GM10266 (cell line): ENCODE measurements around the gene RASA3.

Experiments
- DNase-seq: peaks from one replicate; pipeline ENCODE4 v3.0.0; 2012; ENCODE audit errors: extremely low spot score
- CTCF ChIP-seq: IDR thresholded peaks from 2 replicates; pipeline ENCODE4 v1.5.1; 2012; ENCODE audit warnings: mild to moderate bottlenecking, low read depth; ENCODE audit not compliant: control insufficient read depth, insufficient read depth; ENCODE audit errors: missing control alignments

The RASA3 gene

GRCh38 chr13:114122591-114123211, 9.7 kb downstream of the RASA3 start:
- no peak for TF ChIP-seq CTCF
- no peak for DNase-seq

- TF ChIP-seq CTCF = no peak
- DNase-seq = no peak
These were observed 10.3 kb downstream of the RASA3 start for GRCh38 chr13:114122127-114122511.

GRCh38 chr13:114121496-114122126, 10.8 kb downstream of the RASA3 start:
- DNase-seq = no peak

GRCh38 chr13:114121031-114121430, 11.4 kb downstream of the RASA3 start:
- no peak for TF ChIP-seq CTCF
- no peak for DNase-seq

More at GRCh38 chr13:114121496-114122126, 10.8 kb downstream of the RASA3 start:
- no peak for TF ChIP-seq CTCF

- no peak for DNase-seq
- no peak for TF ChIP-seq CTCF
These were observed 11.8 kb downstream of the RASA3 start for GRCh38 chr13:114120591-114121011.

- no peak for TF ChIP-seq CTCF
- no peak for DNase-seq
These were observed 13.2 kb downstream of the RASA3 start for GRCh38 chr13:114119196-114119595.

- no peak for DNase-seq
- TF ChIP-seq CTCF = no peak
These were observed 13.8 kb downstream of the RASA3 start for GRCh38 chr13:114118511-114119123.
